Tibial nerve (tissue), 4 donors: Measurements from ENCODE around the gene DRICH1. TPM values are rescaled to one million over a fixed set of nuclear protein-coding genes. Genes with fewer than 3 reads are reported as not detected.
"Not testable (repeated sequence)": the region's sequence is repeated elsewhere in the genome, so short reads cannot be mapped to it uniquely, and the experiment has no call there.

Experiments
- DNase-seq, 2 donors: peaks; one replicate each; pipeline ENCODE4 v3.0.0-alpha.2; 2019; ENCODE audit warnings: low spot score in 2 of 2
- H3K27ac ChIP-seq, 4 donors: fragments of 200-600 bp; sonication (generic) in 3 of 4; one replicate each; pipeline ENCODE4 v1.5.1; 2017 to 2019; ENCODE audit warnings: mild to moderate bottlenecking in 1 of 4
- H3K27me3 ChIP-seq, 2 donors: fragments of 200-600 bp; sonication (generic) in 1 of 2; one replicate each; pipeline versions ENCODE4 v1.5.1 to v1.6.0; 2017 to 2019
- H3K36me3 ChIP-seq, 3 donors: fragments of 200-600 bp; sonication (generic); one replicate each; pipeline ENCODE4 v1.5.1; 2018 to 2019
- H3K4me1 ChIP-seq, 4 donors: fragments of 200-600 bp; sonication (generic) in 3 of 4; one replicate each; pipeline ENCODE4 v1.5.1; 2017 to 2019
- H3K4me3 ChIP-seq, 4 donors: fragments of 200-600 bp; sonication (generic) in 3 of 4; one replicate each; pipeline ENCODE4 v1.5.1; 2017 to 2019; ENCODE audit warnings: mild to moderate bottlenecking in 1 of 4, moderate library complexity in 1 of 4
- H3K9me3 ChIP-seq, 4 donors: fragments of 200-600 bp; sonication (generic) in 3 of 4; one replicate each; pipeline ENCODE4 v1.5.1; 2017 to 2019
- EP300 ChIP-seq, 2 donors: sonication (generic); formaldehyde crosslinking; IDR thresholded peaks; one replicate each; pipeline ENCODE4 v1.6.1; 2017; ENCODE audit warnings: antibody characterized with exemption in 2 of 2, mild to moderate bottlenecking in 1 of 2
- POLR2A ChIP-seq, 2 donors: fragments of 450-650 bp; IDR thresholded peaks; one replicate each; pipeline ENCODE4 v1.6.1; 2017; ENCODE audit warnings: antibody characterized with exemption in 2 of 2, mild to moderate bottlenecking in 2 of 2, moderate library complexity in 2 of 2
- WGBS, 2 donors: methylation state at CpG; one replicate each; pipeline ENCODE4 v1.1.5; 2018; 5-methylcytosine and 5-hydroxymethylcytosine counted together
- total RNA-seq, 4 donors: library from RNA; depleted of rRNA; stranded (reverse); fragments of >200 nt; gene quantifications; one replicate each; pipeline ENCODE4 v1.1.0, GENCODE V29; 2016
- TF ChIP-seq, protein P1 (sequence below), 5 experiments: fragments of 200-600 bp in 3 of 5; fragments of 450-650 bp in 2 of 5; sonication (generic) in 3 of 5; IDR thresholded peaks; one replicate each; pipeline ENCODE4 v1.5.1; 2016 to 2019; ENCODE audit warnings: antibody characterized with exemption in 5 of 5, mild to moderate bottlenecking in 3 of 5, moderate library complexity in 2 of 5

The DRICH1 gene
- total RNA-seq, 4 donors from 2014 or later, result 1.7 TPM; not detected in 3

DNA sequence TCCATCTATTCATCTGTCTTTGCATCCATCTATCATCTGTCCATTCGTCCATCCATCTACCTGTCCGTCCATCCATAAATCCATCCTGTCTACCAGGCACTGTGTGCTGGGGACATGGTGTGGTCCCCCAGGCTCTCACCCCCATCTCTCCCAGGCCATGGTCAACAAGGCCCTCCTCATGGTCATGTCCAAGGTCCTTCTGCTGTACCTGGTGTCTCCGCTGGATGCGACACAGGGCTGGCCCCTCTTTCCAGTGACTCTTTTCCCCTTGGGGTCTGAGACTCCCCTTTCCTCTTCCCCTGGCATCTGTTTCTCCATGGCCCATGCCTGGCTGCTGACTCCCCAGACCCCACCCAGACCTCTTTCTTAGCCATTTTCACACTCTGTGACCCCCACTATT lies 56.5 kb downstream of the DRICH1 start:
- TF ChIP-seq, protein P1, sequence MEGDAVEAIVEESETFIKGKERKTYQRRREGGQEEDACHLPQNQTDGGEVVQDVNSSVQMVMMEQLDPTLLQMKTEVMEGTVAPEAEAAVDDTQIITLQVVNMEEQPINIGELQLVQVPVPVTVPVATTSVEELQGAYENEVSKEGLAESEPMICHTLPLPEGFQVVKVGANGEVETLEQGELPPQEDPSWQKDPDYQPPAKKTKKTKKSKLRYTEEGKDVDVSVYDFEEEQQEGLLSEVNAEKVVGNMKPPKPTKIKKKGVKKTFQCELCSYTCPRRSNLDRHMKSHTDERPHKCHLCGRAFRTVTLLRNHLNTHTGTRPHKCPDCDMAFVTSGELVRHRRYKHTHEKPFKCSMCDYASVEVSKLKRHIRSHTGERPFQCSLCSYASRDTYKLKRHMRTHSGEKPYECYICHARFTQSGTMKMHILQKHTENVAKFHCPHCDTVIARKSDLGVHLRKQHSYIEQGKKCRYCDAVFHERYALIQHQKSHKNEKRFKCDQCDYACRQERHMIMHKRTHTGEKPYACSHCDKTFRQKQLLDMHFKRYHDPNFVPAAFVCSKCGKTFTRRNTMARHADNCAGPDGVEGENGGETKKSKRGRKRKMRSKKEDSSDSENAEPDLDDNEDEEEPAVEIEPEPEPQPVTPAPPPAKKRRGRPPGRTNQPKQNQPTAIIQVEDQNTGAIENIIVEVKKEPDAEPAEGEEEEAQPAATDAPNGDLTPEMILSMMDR (IDR thresholded peaks at IDR 0.05), result no peak
- TF ChIP-seq EP300 (IDR thresholded peaks at IDR 0.05) (no peak), POLR2A (IDR thresholded peaks at IDR 0.05) (no peak)
- Histone ChIP-seq H3K4me1 (no peaks in the 10 kb centered on the region), H3K9me3 (no peaks in the 10 kb centered on the region), H3K27me3 (peaks cover 0 to 5% of the 10 kb centered on the region in 2 donors), H3K27ac (no peak overlapping the region), H3K36me3 (no peaks in the 10 kb centered on the region), H3K4me3 (no peak overlapping the region)
- 91 to 94% methylated on average over 4 of the region's 4 CpGs for WGBS, 2 donors
- no peak for DNase-seq

DNA sequence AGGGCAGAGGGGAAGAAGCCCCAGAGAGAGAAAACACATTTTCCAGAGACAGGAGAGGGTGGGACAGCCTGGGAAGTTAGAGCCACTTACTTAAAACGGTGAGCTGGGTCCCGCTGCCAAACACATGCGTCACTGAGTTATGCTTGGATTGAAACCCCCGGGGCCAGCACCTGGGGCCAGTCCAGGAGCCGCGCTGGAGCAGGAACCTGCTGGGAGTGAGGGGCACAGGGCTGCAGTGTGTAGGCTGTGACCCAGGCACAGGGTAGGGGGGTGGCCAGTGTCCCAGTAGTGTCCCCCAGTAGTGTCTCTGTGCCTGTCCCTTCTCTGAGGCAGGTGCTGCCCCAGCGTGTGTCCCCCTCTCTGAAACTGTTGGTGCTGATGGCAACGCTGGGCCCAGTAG lies 57.2 kb downstream of the DRICH1 start:
- TF ChIP-seq POLR2A (IDR thresholded peaks at IDR 0.05) (no peak), EP300 (IDR thresholded peaks at IDR 0.05) (no peak)
- TF ChIP-seq, protein P1 (IDR thresholded peaks at IDR 0.05), result no peak
- Histone ChIP-seq H3K4me3 (no peak overlapping the region), H3K27ac (no peak overlapping the region), H3K27me3 (peaks cover 0 to 5% of the 10 kb centered on the region in 2 donors), H3K9me3 (no peaks in the 10 kb centered on the region), H3K4me1 (no peaks in the 10 kb centered on the region), H3K36me3 (no peaks in the 10 kb centered on the region)
- DNase-seq, result no peak
- WGBS, 2 donors, result 61 to 67% methylated on average over 6 to 8 of the region's 8 CpGs

DNA sequence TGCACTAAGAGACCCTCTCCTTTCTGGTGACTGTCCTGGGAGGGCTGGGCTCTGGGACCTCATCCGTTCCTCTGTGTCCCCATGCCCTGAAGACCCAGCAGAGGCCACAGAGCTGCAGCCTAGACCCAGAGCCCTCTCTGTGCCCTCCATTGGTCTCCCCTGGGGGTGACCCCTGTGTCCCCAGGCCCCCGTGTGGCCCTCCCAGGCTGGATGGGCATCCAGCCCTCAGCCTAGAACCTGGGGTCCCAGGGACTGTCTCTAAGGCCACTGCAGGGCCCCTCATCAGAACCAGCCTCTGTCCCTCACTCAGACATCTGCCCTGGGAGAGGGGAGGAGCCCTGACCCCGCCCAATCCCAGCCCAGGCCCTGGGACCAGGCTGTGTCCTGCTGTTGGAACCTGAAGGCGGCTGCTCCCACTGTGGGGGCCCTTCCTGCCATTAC lies 57.7 kb downstream of the DRICH1 start:
- no peak overlapping the region for H3K4me3 ChIP-seq
- no peak overlapping the region for H3K27ac ChIP-seq
- DNase-seq, result no peak
- H3K4me1 ChIP-seq, result no peaks in the 10 kb centered on the region
- H3K9me3 ChIP-seq, result no peaks in the 10 kb centered on the region
- peaks cover 0 to 5% of the 10 kb centered on the region in 2 donors for H3K27me3 ChIP-seq
- WGBS, 2 donors, result 57 to 79% methylated on average over 2 to 3 of the region's 4 CpGs
- H3K36me3 ChIP-seq, result no peaks in the 10 kb centered on the region
- TF ChIP-seq, protein P1 (IDR thresholded peaks at IDR 0.05), result no peak
- TF ChIP-seq POLR2A (IDR thresholded peaks at IDR 0.05) (no peak), EP300 (IDR thresholded peaks at IDR 0.05) (no peak)

DNA sequence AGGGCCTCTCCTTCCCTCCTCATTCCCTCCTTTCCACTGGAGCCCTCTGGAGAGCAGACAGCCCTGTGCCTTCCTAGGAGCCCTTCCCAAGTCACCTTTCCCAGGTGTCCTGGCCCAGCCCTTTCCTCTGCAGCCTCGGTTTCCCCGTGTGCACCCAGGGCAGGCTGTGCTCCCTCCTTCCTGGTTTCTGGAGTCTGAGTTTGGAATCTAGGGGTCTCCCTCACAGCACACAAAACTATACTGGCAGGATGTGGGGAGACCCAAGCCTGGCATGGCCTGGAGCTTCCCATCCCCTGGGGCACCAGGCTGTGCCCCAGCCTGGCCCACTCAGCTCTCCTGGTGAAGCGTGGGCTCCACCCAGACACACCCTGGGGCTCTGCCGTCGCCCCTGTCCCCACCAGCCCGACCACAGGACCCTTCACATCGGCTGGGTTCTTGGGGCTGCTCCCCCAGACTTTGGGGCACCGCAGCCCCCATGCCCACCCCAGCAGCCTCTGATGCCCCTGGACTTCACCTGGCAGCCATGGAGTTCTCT lies 58.4 kb downstream of the DRICH1 start:
- not testable (repeated sequence) for H3K27ac ChIP-seq, H3K4me3 ChIP-seq, DNase-seq, H3K9me3 ChIP-seq, H3K4me1 ChIP-seq, H3K27me3 ChIP-seq, H3K36me3 ChIP-seq
- 70 to 76% methylated on average over 5 to 8 of the region's 8 CpGs for WGBS, 2 donors

DNA sequence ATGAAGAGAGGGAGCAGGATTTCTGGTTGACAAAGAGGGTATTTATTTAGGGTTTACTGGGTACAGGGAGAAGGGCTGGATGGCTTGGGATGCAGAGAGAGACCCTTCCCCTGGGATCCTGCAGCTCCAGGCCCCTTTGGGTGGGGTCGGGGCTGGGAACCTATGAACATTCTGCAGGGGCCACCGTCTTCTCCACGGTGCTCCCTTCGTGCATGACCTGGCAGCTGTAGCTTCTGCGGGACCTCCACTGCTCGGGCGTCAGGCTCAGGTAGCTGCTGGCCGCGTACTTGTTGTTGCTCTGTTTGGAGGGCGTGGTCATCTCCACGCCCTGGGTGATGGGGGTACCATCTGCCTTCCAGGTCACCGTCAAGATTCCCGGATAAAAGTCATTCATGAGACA lies 59.0 kb downstream of the DRICH1 start:
- whole genome bisulfite sequencing, 2 donors, result 73 to 79% methylated on average over 13 of the region's 13 CpGs
- H3K27me3 ChIP-seq, H3K27ac ChIP-seq, H3K36me3 ChIP-seq, H3K4me3 ChIP-seq, H3K4me1 ChIP-seq, H3K9me3 ChIP-seq, DNase-seq: not testable (repeated sequence)

DNA sequence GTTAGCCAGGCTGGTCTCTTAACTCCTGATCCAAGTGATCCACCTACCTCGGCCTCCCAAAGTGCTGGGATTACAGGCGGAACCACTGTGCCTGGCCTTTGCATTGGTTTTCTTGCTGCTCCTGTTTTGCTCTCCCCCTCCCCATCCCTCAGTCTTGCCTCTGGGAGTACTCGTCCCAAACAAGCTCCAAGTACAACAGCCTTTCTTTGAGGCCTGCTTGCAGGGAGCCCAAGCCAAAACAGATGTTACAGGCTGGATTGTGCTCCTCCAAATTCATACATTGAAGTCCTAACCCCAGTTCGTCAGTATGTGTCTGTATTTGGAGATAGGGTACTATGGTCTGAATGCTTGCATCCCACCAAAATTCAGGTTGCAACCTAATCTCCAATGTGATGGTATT lies 60.6 kb downstream of the DRICH1 start:
- 66 to 69% methylated on average over 4 of the region's 4 CpGs for WGBS, 2 donors
- H3K4me3 ChIP-seq, result no peak overlapping the region
- H3K27ac ChIP-seq, result no peak overlapping the region
- no peak for TF ChIP-seq POLR2A (IDR thresholded peaks at IDR 0.05)
- TF ChIP-seq, protein P1 (IDR thresholded peaks at IDR 0.05), result no peak
- no peak for TF ChIP-seq EP300 (IDR thresholded peaks at IDR 0.05)
- peaks cover 0 to 5% (median 2%) of the 10 kb centered on the region in 4 donors for H3K4me1 ChIP-seq
- H3K36me3 ChIP-seq, result no peaks in the 10 kb centered on the region
- peaks cover 0 to 6% of the 10 kb centered on the region in 2 donors for H3K27me3 ChIP-seq
- H3K9me3 ChIP-seq, result no peaks in the 10 kb centered on the region
- no peak for DNase-seq
